ENCODE data around the gene RASSF4. TPM values are rescaled to one million over a fixed set of nuclear protein-coding genes. Genes with fewer than 3 reads are reported as not detected.

The RASSF4 gene
- total RNA-seq, 1 donor from 2014 or later = 608 TPM

DNA sequence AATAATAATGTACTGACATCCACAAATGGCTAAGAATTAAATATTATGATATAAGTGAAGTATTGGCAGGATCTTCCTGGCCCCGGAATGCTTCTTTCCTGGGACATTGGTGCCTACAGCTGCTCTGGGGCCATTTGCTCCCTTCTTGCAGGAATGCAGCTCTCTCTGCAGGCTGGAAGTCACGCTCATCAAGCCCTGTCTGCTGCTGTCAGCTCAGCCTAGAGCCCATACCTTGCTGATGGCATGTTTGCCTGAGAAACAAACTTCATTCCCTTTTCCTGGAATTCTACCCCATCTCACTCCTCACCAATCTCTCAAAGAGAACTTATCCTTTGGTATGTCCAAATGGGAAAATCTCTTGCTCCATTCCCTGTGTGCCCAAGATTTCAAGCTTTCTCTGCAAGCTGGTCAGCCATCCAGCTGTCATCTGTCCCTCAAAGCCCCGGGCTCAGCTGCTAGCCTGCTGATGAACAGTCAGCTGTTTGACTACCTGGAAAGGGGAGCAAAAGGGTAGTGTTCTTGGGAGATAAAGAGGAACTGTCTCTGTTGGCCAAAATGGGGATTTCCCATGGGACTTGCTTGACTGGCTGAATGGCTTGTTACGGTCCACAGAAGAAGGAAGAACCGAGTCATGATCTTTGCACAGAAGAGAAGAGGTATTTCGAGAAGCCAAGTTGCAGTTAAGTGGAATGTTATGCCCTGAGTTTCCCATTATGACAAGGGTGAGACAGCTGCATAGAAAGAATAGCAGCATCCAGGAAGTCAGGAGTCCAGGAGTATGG is 12.0 kb upstream of the RASSF4 start:
- DNase-seq (ENCODE audit: low read depth) = peak; percentile 93

DNA sequence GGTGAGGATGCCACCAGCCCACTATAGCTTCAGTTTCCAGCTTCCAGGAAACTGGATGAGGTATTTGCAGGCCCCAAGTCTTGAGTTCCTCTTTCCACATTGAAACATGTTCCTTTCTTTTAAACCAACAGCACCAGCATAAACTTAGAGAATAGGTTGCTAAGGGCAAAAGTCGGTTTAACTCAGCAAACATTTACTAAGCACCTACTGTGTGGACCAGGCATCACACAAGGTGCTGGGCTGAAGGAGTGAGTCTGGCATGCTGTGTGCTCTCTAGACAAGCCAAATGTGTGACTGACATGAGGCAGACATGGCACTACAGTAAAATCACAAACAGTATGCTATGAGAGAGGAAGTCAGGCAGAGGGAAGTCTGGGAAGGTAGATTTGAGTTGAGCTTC is 11.0 kb upstream of the RASSF4 start:
- no peak for DNase-seq (ENCODE audit: low read depth)

DNA sequence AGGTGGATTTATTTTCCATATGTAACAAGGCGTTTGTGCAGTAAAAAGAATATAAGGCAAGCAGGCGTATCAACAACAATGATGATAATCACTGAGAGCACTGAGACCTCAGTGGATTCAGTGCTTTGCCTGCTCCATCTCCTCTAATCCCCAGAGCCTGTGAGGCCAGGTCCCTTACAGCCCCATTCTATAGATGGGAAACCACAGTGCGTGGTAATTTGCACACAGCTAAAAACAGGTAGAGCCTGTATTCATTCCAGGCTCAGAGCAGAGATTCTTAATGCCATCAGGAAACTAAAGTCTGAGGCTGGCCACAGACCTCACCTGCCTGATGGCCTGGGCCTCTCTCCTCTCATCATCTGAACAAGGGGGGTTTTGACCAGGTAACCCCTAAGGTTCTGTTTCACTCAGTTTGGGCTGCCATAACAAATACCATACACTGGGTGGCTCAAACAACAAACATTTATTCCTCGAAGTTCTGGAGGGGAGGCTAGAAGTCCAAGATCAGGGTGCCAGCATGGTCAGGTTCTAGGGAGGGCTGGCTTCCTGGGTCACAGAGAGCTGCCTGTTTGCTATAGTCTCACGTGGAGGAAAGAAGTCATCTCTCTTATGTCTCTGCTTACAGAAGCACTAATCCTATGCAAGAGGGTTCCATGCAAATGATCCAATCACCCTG is 10.3 kb upstream of the RASSF4 start:
- no peak for DNase-seq (ENCODE audit: low read depth)

GRCh38 chr10:44949915-44950314 is 9.7 kb upstream of the RASSF4 start:
- no peak for DNase-seq (ENCODE audit: low read depth)

GRCh38 chr10:44950326-44951225 is 9.0 kb upstream of the RASSF4 start:
- DNase-seq (ENCODE audit: low read depth) = no peak

DNA sequence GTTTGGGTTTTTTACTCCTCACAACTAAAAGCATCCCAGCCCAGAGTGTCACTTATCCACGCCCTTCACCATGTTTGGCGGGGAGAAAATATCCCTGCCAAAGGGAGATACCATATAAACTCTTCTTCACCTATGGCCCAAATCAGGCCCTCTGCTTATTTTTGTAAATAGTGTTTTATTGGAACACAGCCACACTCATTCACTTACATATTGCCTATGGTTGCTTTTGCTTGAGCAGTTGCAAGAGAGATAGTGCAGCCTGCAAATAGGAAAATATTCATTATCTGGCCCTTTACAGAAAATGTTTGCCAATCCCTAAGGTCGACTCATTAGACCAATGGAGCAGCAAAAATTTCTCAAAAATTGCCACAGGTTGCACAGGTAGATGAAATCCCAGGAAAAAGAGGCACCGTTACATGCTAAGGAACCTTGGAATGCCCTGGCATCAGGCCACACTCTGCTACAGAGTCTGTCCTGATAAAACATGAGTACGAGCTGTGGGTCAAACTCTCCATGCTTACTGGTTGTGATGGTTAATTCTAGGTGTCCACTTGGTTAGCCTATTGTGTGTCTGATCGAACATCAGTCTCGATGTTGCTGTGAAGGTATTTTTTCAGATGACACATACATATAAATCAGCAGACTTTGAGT is 7.9 kb upstream of the RASSF4 start:
- no peak for DNase-seq (ENCODE audit: low read depth)

- DNase-seq (ENCODE audit: low read depth) = no peak
These were observed 6.8 kb upstream of the RASSF4 start for GRCh38 chr10:44952779-44953231.

GRCh38 chr10:44954042-44954441 is 5.6 kb upstream of the RASSF4 start:
- DNase-seq (ENCODE audit: low read depth) = no peak

DNA sequence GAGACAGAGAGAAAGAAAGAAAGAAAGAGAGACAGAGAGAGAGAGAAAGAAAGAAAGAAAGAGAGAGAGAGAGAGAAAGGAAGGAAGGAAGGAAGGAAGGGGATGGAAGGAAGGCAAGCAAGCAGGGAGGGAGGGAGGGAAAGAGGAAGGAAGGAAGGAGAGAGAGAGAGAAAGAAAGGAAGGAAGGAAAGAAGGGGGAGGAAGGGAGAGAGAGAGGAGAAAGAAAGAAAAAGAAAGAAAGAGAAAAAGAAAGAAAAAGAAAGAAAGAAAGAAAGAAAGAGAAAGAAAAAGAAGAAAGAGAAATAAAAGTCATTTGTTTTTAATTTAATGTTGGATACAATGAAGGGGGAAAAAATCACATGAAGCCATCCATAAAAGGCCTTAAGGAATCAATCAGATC is 4.6 kb upstream of the RASSF4 start:
- no peak for DNase-seq (ENCODE audit: low read depth)

DNA sequence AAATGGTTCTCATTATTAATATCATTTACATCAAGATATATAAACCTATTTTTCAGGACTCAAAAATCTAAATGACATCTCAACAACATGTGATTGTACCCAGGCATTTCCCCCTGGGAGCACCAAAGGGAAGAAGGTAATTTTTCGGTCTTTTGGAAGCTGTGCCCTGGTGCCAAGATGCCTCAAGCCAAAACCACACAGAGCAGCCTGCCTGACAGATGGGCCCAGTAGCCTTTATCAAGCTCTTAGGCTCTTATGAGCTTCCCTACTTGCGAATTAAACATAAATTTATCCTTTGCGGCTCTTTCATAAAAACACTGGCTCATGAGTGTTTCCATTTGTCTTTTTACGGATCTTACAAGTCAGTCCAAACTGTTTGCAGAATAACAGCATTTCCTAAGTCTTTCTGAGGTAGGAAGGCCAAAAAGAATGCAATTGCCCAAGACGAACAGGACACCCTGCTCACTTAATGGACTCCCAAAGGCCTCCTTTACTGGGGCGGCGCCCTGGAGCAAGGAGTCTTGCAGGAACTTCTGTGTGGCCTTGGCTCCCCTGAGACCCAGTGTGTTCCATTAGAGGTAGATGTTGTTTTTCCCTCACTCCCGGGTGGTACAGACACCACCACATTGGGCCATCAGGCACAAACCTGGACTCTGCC is 4.1 kb upstream of the RASSF4 start:
- peak; percentile 66 for DNase-seq (ENCODE audit: low read depth)

- no peak for DNase-seq (ENCODE audit: low read depth)
These were observed 3.4 kb upstream of the RASSF4 start for GRCh38 chr10:44956226-44956625.

DNA sequence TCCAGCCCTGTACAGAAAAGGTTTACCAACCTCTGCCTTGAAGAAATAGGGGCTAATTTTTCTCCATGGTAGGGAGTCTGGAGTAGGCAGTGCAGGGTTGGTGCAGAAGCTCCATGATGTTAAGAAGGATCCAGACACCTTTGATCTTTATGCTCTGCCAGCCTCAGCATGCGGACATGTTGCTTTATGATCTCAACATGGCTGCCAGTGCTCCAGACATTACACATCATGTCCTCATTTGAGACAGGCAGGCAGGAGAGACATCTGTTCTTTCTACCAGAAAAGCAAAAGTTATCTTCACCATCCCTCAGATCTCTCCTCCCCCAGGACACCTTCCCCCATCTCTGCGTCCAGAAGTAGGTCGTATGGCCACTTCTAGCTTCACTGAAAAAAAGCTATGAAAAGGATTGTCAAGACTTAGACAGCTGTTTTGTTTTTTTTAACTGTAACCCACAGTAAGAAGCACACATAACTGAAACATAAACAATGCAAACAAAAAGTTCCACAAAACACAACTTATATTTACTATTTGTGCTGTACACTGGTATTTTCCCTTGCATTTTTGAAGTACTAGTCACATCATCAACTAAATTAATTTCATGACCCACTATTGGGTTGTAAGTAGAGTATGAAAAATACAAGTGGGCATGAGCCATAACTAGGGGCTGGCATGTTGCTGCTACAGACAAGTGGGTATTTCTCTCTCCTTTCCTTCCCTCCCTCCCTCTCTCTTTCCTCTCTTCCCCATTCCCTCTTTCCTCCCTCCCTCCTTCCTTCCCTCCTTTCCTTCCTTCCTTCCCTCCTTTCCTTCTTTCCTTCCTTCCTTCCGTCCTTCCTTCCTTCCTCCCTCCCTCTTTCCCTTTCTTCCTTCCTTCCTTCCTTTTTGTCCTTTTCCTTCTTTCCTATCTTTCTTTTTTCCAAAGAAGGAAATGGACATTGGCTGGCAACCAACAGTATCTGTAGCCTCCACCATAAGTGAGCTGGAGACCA is 2.6 kb upstream of the RASSF4 start:
- DNase-seq (ENCODE audit: low read depth) = no peak

GRCh38 chr10:44958196-44958897 is 1.3 kb upstream of the RASSF4 start:
- peak; percentile 80 for DNase-seq (ENCODE audit: low read depth)

GRCh38 chr10:44958898-44959246 is 730 bp upstream of the RASSF4 start:
- DNase-seq (ENCODE audit: low read depth) = no peak

- no peak for DNase-seq (ENCODE audit: low read depth)
These were observed 472 bp downstream of the RASSF4 start for GRCh38 chr10:44960088-44960460.

GRCh38 chr10:44960482-44961229 is 1.1 kb downstream of the RASSF4 start:
- DNase-seq (ENCODE audit: low read depth) = no peak

GRCh38 chr10:44961230-44961571 is 1.6 kb downstream of the RASSF4 start:
- peak; percentile 71 for DNase-seq (ENCODE audit: low read depth)

Measured in myocyte (in vitro differentiated cells).